CD4-positive, alpha-beta T cell treated with Interleukin-2 at 100 ng/mL for 4 hours (primary cell): ENCODE measurements around the gene DPP6.
"Not testable (repeated sequence)": the region's sequence is repeated elsewhere in the genome, so short reads cannot be mapped to it uniquely, and the experiment has no call there.

ENCODE experiments used
- DNase-seq: peaks from one replicate; pipeline ENCODE4 v3.0.0-alpha.2; 2020; ENCODE audit warnings: low spot score

DPP6 gene

DNA sequence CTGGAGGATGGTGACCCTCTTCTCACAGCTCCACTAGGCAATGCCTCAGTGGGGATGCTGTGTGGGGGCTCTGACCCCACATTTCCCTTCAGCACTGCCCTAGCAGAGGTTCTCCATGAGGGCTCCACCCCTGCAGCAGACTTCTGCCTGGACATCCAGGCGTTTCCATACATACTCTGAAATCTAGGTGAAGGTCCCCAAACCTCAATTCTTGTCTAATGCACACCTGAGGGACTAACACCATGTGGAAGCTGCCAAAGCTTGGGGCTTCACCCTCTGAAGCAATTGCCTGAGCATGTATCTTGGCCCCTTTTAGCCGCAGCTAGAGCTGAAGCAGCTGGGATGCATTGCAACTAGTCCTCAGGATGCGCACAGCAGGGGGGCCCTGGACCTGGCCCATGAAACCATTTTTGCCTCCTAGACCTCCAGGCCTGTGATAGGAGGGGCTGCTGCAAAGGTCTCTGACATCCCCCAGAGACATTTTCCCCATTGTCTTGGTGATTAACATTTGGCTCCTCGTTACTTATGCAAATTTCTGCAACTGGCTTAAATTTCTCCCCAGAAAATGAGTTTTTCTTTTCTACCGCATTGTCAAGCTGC is 882.3 kb downstream of the DPP6 start:
- DNase-seq, result not testable (repeated sequence)

DNA sequence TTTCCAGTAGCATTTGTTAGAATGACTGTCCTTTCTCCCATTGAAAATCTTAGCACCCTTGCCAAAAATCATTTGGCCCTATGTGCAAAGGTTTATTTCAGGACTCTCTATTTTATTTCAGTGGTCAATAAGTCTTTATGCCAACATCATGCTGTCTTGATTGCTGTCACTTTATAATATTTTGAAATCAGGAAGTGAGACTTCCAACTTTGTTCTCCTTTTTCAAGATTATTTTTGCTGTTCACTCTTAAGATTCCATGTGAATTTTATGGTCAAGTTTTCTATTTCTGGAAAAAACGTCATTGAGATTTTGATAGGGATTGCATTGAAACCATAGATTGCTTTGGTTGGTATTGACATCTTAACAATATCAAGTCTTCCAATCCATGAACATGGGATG is 885.6 kb downstream of the DPP6 start:
- DNase-seq, result no peak

DNA sequence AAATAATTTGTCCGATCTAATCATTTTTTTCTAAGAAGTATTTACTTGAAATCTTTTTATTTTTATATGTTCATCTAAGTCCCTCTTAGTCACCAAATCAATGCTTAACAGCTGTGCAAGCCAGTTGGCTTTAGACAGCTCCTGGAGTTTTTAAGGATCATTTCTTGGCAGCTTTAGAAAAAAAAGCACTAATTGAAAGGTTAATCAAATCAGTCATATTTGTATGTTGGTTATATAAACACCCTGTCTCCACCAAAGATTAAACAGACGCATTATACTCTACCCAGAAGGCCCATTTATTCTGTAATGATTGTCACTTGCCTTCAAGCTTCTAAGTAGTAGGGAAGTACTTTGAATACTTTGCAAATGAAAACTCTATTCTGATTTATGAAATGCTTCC is 890.5 kb downstream of the DPP6 start:
- no peak for DNase-seq
